Kidney (tissue), 14 donors: ENCODE measurements around the gene GRID1. TPM values are rescaled to one million over a fixed set of nuclear protein-coding genes. Genes with fewer than 3 reads are reported as not detected.
A peak's percentile ranks its signal among the peaks of the same experiment; 100 is the strongest.

Experiments
- DNase-seq, 5 donors: peaks; one replicate each; pipeline ENCODE4 v3.0.0-alpha.2; 2013 to 2020
- FAIRE-seq: peaks from 2 replicates; lab custom pipeline; 2012; peaks lifted over from hg19 to GRCh38; lab: Jason Lieb, UNC
- H3K27ac ChIP-seq, 2 donors: one replicate each; pipeline ENCODE4 v1.7.0; 2013; ENCODE audit warnings: low read depth in 2 of 2, low read length in 2 of 2, inconsistent platforms in 1 of 2
- H3K27me3 ChIP-seq: one replicate; pipeline ENCODE4 v1.7.1; 2013; ENCODE audit warnings: low read length, inconsistent platforms; ENCODE audit not compliant: control insufficient read depth, insufficient read depth
- H3K36me3 ChIP-seq, 3 donors: one replicate each; pipeline versions ENCODE4 v1.7.0 to v1.7.1; 2013; ENCODE audit warnings: low read length in 3 of 3, control low read depth in 1 of 3, inconsistent platforms in 1 of 3; ENCODE audit not compliant: insufficient read depth in 3 of 3, control insufficient read depth in 2 of 3
- H3K4me1 ChIP-seq, 3 donors: one replicate each; pipeline versions ENCODE4 v1.7.0 to v1.7.1; 2013; ENCODE audit warnings: low read length in 3 of 3, inconsistent platforms in 1 of 3, low read depth in 1 of 3; ENCODE audit not compliant: control insufficient read depth in 2 of 3, insufficient read depth in 2 of 3
- H3K4me3 ChIP-seq, 3 donors: one replicate each; pipeline versions ENCODE4 v1.7.0 to v1.8.1; 2013; ENCODE audit warnings: low read length in 3 of 3, control low read depth in 1 of 3, inconsistent platforms in 1 of 3
- H3K9ac ChIP-seq, 3 donors: one replicate each; pipeline versions ENCODE4 v1.7.0 to v1.7.1; 2013; ENCODE audit warnings: low read length in 3 of 3, control low read depth in 1 of 3, inconsistent platforms in 1 of 3
- H3K9me3 ChIP-seq, 3 donors: one replicate each; pipeline versions ENCODE4 v1.7.0 to v1.7.1; 2013; ENCODE audit warnings: low read length in 3 of 3, control low read depth in 1 of 3, inconsistent platforms in 1 of 3; ENCODE audit not compliant: control insufficient read depth in 2 of 3, insufficient read depth in 1 of 3
- CTCF ChIP-seq: IDR thresholded peaks from 3 replicates; pipeline ENCODE4 v1.5.1; 2012; ENCODE audit warnings: mild to moderate bottlenecking, moderate library complexity, borderline replicate concordance; ENCODE audit not compliant: insufficient read depth; ENCODE audit errors: extremely low read depth
- intact Hi-C: fragments of 100-400 bp; cut with DNase I; formaldehyde crosslinking; loops from one replicate; pipeline ENCODE4 v1.11.1; 2022
- polyA plus RNA-seq: library from polyadenylated mRNA; stranded (reverse); fragments of 350-450 nt; fragmentation: Illumina TruSeq; extraction: RNeasy Lipid Tissue Mini Kit (QIAGEN cat#74804); gene quantifications from one replicate; pipeline ENCODE4 v1.2.3, GENCODE V29; 2014; ENCODE audit warnings: low read depth, low replicate concordance; ENCODE audit not compliant: insufficient read depth
- total RNA-seq: library from RNA; stranded (reverse); fragmentation: NEBNext Ultra II Directional; extraction: Animal tissue kit (Norgen Biotek cat#: 25700); gene quantifications from one replicate; pipeline ENCODE4 v1.2.1, GENCODE V29; 2021
- donor health status: control.
- donor health status: control.
- donor health status: control.
- donor health status: control.
- donor health status: control.
- donor health status: DM: yes; HTN: yes; CAD: no.
- donor health status: Normal renal cell carcinoma (clear cell type).

Gene GRID1
- total and polyA plus RNA-seq, 2 donors from 2014 or later: 0.37 to 1.4 TPM

- Histone ChIP-seq H3K36me3 (no peaks in the 10 kb centered on the region), H3K4me1 (no peaks in the 10 kb centered on the region), H3K9me3 (no peaks in the 10 kb centered on the region), H3K4me3 (no peak overlapping the region), H3K27me3 (peaks cover 10% of the 10 kb centered on the region), H3K9ac (no peak overlapping the region), H3K27ac (no peak overlapping the region)
- TF ChIP-seq CTCF: no peak
- DNase-seq (no peak), FAIRE-seq (no peak)
- intact Hi-C loops: no loop called here
These were observed 19.2 kb upstream of the GRID1 start for GRCh38 chr10:86385806-86386205.

DNA sequence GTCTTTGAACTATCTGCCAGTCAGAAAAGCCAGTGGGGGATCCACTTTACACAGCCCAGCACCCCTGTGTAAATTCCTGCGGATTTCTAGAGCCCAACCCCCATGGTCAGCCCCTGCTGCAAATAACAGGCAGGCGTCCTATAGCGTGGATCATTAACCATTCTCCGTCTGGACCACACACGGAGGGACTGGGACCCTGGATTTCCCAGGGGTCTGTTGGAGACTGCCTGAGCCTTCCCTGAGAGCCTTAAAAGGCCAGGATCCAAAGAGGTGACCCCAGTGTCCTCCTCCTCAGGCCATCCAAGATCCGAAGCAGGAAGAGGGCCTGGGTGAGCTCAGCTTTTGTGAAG is 11.2 kb upstream of the GRID1 start:
- H3K27ac ChIP-seq: no peak overlapping the region
- no peaks in the 10 kb centered on the region for H3K4me1 ChIP-seq
- no peak for TF ChIP-seq CTCF
- H3K36me3 ChIP-seq: no peaks in the 10 kb centered on the region
- peaks cover 6% of the 10 kb centered on the region for H3K27me3 ChIP-seq
- FAIRE-seq: no peak
- DNase-seq: peak in 1 of 5 donors; percentile 48
- H3K9me3 ChIP-seq: no peaks in the 10 kb centered on the region
- intact Hi-C loops: loop anchor here (10.0 kb wide), 1 partner anchor 1833 kb away; no protein-coding TSS in a partner anchor
- H3K9ac ChIP-seq: no peak overlapping the region
- no peak overlapping the region for H3K4me3 ChIP-seq

GRCh38 chr10:86376852-86377796 is 10.5 kb upstream of the GRID1 start:
- Histone ChIP-seq H3K27me3 (peaks cover 6% of the 10 kb centered on the region), H3K36me3 (no peaks in the 10 kb centered on the region), H3K9me3 (no peaks in the 10 kb centered on the region), H3K9ac (no peak overlapping the region), H3K4me3 (no peak overlapping the region), H3K27ac (no peak overlapping the region), H3K4me1 (no peaks in the 10 kb centered on the region)
- TF ChIP-seq CTCF: peak; percentile 99
- no peak for FAIRE-seq
- intact Hi-C loops: loop anchor here (10.0 kb wide), 1 partner anchor 1832 kb away; no protein-coding TSS in a partner anchor
- DNase-seq: peak; percentile 76 to 90 (median 82)
